H1 (cell line): ENCODE measurements around the gene CELF1. TPM values are rescaled to one million over a fixed set of nuclear protein-coding genes. Genes with fewer than 3 reads are reported as not detected.

Experiments used
- CHD7 ChIP-seq: fragments of 300-600 bp; sonication (generic); IDR thresholded peaks from 2 replicates; pipeline ENCODE4 v1.7.1; 2012; ENCODE audit warnings: low read length, moderate library complexity, mild to moderate bottlenecking, inconsistent platforms; ENCODE audit not compliant: insufficient replicate concordance
- CTCF ChIP-seq, 3 experiments: IDR thresholded peaks; 1 replicate in 2 of 3; 2 replicates in 1 of 3; pipeline versions ENCODE4 v1.5.1 to v1.6.1; 2011; ENCODE audit warnings: low read length in 3 of 3, mild to moderate bottlenecking in 3 of 3, inconsistent platforms in 2 of 3, low read depth in 1 of 3, moderate library complexity in 1 of 3; ENCODE audit not compliant: insufficient read depth in 1 of 3; ENCODE audit errors: control extremely low read depth in 1 of 3
- HDAC6 ChIP-seq: IDR thresholded peaks from one replicate; pipeline ENCODE4 v1.7.1; 2012; ENCODE audit warnings: low read depth, mild to moderate bottlenecking, inconsistent platforms, low read length, moderate library complexity
- NANOG ChIP-seq: IDR thresholded peaks from 2 replicates; pipeline ENCODE4 v1.6.1; 2011; ENCODE audit warnings: low read length, low read depth, mild to moderate bottlenecking, inconsistent platforms; ENCODE audit not compliant: insufficient read depth, poor library complexity, severe bottlenecking
- RFX5 ChIP-seq: IDR thresholded peaks from 2 replicates; pipeline ENCODE4 v1.6.1; 2011; ENCODE audit warnings: low read depth, low read length, improper control_type of control experiment, borderline replicate concordance
- SIX5 ChIP-seq: IDR thresholded peaks from 2 replicates; pipeline ENCODE4 v1.6.1; 2011; ENCODE audit warnings: mild to moderate bottlenecking, low read depth, low read length
- SP1 ChIP-seq: IDR thresholded peaks from 2 replicates; pipeline ENCODE4 v1.6.1; 2011; ENCODE audit warnings: low read depth, low read length
- USF2 ChIP-seq: IDR thresholded peaks from 2 replicates; pipeline ENCODE4 v1.6.1; 2011; ENCODE audit warnings: low read length, improper control_type of control experiment
- polyA plus RNA-seq, 7 experiments: library from polyadenylated mRNA; depleted of rRNA in 3 of 7; stranded (reverse) in 5 of 7; unstranded in 2 of 7; fragments of >200 nt in 5 of 7; fragments of 200-250 nt in 2 of 7; gene quantifications; 1 replicate in 5 of 7; 2 replicates in 1 of 7; 4 replicates in 1 of 7; pipeline versions ENCODE4 v1.2.1 to v1.2.3, GENCODE V29; 2011 to 2013; ENCODE audit warnings: missing spikeins in 2 of 7, mixed read lengths in 2 of 7
- total RNA-seq: library from RNA; stranded (reverse); fragmentation: NEBNext Ultra II Directional; extraction: Animal tissue kit (Norgen Biotek cat#: 25700); gene quantifications from 2 replicates; pipeline ENCODE4 v1.2.1, GENCODE V29; 2021

Gene CELF1
- total and polyA plus RNA-seq, 2 of the 8 experiments (the other 6 are each of a cell fraction or from before 2014, with no cell fraction given): 131 to 197 TPM

GRCh38 chr11:47583844-47584243 lies 30.9 kb upstream of the CELF1 start (continued):
- no peak for TF ChIP-seq CHD7
- TF ChIP-seq HDAC6: no peak
- TF ChIP-seq USF2: no peak
- TF ChIP-seq RFX5: no peak
- no peak for TF ChIP-seq NANOG
- TF ChIP-seq SIX5: no peak
- no peak for TF ChIP-seq SP1
- no peak for TF ChIP-seq CTCF (IDR thresholded peaks at IDR 0.05; ENCODE audit: control extremely low read depth in 1 of 3, insufficient read depth in 1 of 3, low read depth in 1 of 3, low read length in 3 of 3)
